GM21367 (cell line): ENCODE measurements around the gene GAREM1.
"Not testable (repeated sequence)": the region's sequence is repeated elsewhere in the genome, so short reads cannot be mapped to it uniquely, and the experiment has no call there.

Source experiments
- ATAC-seq: cut with Tn5 transposase; IDR thresholded peaks from one replicate; pipeline ENCODE4 v1.9.1; 2021; ENCODE audit not compliant: unreplicated experiment

The GAREM1 gene

GRCh38 chr18:32297579-32298170 is 173.0 kb downstream of the GAREM1 start:
- no peak for ATAC-seq

GRCh38 chr18:32296851-32297250 is 173.8 kb downstream of the GAREM1 start:
- ATAC-seq = no peak

DNA sequence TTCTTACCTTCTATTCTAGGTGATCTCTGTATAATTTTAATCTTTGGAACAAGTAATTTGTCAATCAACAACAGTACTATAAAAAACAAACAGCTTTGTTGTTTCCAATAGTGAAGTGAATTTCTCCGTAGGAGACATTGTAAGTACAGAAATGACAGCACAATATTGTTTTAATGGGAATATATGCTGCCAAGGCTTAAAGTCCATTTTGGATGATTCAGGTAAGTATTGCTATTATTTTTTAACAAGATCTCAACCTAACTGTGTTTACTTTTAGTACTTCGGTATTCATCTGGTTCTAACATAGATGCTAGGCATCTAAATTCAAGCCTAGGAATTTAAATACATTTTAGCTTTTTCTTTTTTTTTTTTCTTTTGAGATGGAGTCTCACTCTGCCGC is 175.1 kb downstream of the GAREM1 start:
- ATAC-seq = no peak

- no peak for ATAC-seq
Measured at GRCh38 chr18:32293107-32293506, 177.6 kb downstream of the GAREM1 start.

DNA sequence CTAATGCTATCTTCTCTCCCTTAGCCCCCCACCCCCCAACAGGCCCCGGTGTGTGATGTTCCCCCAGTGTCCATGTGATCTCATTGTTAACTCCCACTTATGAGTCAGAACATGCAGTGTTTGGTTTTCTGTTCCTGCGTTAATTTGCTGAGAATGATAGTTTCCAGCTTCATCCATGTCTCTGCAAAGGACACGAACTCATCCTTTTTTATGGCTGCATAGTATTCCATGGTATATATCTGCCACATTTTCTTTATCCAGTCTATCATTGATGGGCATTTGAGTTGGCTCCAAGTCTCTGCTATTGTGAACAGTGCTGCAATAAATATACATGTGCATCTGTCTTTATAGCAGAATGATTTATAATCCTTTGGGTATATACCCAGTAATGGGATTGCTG is 179.1 kb downstream of the GAREM1 start:
- ATAC-seq = not testable (repeated sequence)

GRCh38 chr18:32290810-32291209 is 179.9 kb downstream of the GAREM1 start:
- ATAC-seq = no peak

DNA sequence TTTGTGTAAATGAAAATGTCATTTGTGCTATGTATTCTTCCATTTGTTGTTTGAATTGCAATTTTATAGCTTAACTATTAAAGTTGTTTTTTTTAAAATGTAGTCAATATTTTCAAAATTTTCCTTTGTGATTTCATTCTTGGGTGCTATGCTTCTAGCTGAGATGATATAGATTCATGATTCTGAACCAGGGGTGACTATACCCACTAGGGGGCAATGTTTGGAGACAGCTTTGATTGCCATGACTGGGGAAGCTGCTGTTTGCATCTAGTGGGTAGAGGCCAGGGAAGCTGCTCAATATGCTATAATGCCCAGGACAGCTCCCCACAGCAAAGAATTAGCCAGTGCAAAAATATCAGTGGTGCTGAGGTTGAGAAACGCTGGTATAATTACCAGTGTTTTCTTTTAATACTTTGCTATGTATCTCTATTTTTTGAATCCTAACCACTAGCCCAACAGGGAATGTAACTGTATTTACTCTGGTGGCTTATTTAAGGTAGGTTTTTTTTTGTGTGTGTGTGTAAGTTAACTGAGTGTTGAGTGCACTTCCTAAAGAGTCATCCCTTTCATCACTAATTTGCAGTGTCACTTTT is 181.1 kb downstream of the GAREM1 start:
- ATAC-seq = peak; percentile 91

- ATAC-seq = no peak
Measured at GRCh38 chr18:32287873-32288272, 182.8 kb downstream of the GAREM1 start.

DNA sequence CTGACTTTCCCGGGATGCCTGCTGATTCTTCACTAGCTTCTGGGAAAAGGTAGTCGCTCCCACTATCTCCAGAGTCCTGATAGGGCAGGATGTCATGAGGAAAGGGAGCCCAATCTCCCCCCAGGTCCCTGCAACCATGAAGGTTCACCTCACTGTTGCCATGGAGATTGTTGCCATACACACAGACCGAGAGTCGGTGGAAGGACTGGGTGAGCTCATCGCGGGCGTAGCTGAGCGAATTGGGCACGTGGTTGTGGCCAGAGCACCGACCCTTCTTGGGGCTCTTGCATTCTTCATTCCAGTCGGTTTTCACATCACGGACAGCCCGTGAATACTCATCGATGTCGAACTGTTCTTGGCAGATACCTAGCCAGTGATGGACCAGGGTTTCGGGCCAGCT is 183.4 kb downstream of the GAREM1 start:
- no peak for ATAC-seq

DNA sequence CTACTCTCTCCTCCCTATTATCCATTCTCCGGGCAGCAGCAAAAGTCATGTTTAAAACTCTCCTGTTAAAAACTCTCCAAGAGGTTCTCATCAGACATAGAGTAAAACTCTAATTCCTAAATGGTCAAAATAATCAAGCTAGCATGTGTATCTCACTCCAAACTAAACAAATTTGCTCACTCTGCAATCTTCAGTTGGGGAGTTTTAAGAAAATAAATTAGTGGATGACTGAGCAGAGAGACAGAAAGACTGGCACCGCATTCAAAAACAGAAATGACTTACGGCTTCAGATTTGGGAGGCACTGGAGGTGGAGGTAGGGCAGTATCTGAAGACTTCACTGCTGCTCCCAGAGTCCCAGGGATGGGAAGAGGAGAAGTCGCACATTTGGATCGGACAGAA is 183.9 kb downstream of the GAREM1 start:
- no peak for ATAC-seq

DNA sequence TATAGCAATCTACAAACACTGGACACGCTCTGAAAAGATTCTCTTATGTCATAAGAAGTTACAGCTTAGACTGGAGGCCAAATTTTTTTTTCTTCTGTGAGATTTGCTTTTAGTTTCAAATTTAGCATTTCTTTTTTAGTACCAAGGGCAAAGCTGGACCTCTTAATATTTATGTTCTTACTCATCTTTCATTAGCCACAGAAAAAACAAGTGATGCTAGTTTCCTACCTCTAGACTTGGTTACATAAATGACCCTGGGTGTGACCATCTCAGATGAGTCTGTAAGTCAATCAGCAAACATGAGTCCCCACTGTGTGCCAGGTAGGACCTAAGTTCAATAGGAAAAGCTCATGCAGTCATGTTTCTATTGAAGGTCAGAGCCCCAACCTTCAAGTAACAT is 186.4 kb downstream of the GAREM1 start:
- no peak for ATAC-seq

DNA sequence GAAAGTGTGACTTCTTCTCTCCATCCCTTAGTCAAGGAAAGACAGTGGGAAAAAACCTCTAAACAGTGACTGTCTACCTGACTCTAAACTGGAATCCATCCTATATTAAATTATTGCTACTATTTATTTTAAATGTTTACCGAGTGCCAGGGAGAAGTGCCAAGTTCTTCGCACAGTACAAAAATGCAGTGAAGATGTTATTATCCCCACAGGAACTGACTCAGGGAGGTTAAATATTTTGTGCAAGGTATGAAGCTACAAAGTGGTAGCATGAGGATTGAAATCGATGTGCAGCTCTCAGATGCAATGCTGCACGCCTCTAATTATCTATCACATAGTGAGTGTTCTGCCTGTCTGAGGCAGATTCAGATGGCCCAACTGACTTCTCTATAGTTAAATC is 189.8 kb downstream of the GAREM1 start:
- ATAC-seq = no peak

GRCh38 chr18:32280188-32280783 is 190.4 kb downstream of the GAREM1 start:
- no peak for ATAC-seq

GRCh38 chr18:32278177-32278799 is 192.4 kb downstream of the GAREM1 start:
- ATAC-seq = no peak

GRCh38 chr18:32277549-32277948 is 193.1 kb downstream of the GAREM1 start:
- no peak for ATAC-seq

DNA sequence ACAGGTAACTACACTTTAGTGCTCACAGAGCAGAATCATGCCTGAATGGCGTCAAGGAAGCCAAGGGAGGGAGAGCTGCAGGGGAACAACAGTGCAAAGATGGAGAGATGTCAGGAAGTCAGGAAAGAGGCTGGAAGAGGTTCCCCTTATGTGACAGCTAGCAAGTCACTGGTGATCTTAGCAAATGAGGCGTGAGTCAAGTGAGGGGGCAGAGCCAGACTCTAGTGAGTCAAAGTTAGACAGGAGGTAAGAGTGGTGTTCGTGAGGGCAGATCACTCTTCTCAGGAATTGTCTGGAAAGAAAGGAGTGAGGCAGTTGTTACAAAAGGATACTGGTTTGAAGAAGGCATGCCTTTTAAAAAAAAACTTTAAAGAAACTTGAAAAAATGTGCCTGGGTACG is 193.8 kb downstream of the GAREM1 start:
- ATAC-seq = no peak

DNA sequence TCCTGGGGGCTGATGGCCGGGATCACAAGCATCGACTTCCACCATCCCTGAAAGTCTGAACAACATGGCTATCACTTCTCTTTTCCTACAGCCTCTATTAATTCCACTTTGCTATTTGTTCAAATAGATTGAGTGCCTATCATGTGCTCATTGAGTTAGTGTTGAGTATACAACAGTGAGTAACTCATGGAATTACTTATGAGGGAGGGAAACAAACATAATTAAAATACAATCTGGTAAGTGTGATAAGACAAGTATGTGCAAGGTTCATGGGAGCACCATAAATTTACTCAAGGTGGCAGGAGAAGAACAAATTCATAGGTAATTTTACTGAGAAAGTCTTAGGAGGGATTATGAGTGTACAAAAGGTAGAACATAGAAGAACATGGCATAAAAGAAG is 194.4 kb downstream of the GAREM1 start:
- no peak for ATAC-seq

DNA sequence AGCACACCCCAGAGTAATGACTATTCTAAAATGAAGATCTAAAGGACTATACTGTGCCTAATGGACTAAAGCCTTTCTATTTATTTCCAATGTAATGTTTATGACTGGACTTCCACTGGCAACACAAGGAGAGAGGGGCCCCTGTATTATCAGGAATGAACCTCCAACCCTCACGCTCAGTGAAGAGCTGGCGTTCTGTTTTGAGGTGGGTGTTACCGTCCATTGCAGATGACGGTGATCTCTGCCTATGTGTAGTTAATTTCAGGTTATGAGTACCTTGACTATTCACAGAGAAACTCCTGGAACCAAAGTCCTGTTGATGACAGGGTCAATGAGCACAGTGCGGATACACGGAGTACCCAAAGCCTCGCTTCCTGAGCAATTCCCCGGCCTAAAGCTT is 195.5 kb downstream of the GAREM1 start:
- ATAC-seq = no peak

GRCh38 chr18:32274307-32274706 is 196.4 kb downstream of the GAREM1 start:
- ATAC-seq = no peak

- ATAC-seq = peak; percentile 84
Measured at GRCh38 chr18:32271672-32272208, 198.9 kb downstream of the GAREM1 start.

- ATAC-seq = no peak
Measured at GRCh38 chr18:32270341-32270740, 200.3 kb downstream of the GAREM1 start.

GRCh38 chr18:32267463-32267862 is 203.2 kb downstream of the GAREM1 start:
- no peak for ATAC-seq
